SKM-1 (cell line): ENCODE data around the gene ANKRD66.
"Not testable (repeated sequence)": the region's sequence is repeated elsewhere in the genome, so short reads cannot be mapped to it uniquely, and the experiment has no call there.

Experiments used
- DNase-seq: peaks from one replicate; lab custom pipeline; 2025; ENCODE audit not compliant: unreplicated experiment; lab: John Stamatoyannopoulos, UW

ANKRD66 gene

DNA sequence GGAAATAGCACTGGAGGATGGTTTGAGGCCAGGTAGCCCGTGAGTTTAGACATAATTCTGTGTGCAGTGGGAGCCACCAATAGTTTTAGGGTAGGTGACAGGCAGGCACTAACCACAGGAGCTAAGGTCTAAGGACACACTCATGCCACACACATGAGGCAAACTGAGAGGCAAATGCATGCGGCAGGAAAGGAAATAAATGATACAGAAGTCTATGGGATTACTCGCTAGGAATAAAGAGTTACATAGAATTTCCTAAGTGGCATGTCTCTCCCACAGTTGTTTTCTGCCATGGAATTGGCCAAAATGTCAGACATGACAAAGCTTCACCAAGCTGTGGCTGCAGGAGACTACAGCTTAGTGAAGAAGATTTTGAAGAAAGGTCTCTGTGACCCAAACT, 4.9 kb downstream of the ANKRD66 start:
- no peak for DNase-seq

DNA sequence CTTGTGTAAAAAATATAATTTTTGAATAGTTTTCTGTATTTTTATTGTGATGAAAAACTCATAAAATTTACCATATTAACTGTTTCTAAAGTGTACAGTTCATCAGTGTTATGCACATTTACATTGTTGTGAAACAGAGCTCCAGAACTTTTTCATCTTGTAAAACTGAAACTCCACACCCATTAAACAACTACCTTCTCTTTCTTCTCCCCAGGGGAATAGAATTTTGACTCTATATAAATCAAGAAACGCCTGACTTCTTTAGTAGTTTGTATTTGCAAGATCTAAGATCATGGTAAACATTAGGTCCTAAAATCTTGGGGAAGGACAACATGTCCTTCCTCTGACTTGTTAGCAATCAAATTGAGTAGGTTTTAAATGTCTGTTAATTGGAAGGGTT, 9.1 kb downstream of the ANKRD66 start:
- DNase-seq, result no peak

DNA sequence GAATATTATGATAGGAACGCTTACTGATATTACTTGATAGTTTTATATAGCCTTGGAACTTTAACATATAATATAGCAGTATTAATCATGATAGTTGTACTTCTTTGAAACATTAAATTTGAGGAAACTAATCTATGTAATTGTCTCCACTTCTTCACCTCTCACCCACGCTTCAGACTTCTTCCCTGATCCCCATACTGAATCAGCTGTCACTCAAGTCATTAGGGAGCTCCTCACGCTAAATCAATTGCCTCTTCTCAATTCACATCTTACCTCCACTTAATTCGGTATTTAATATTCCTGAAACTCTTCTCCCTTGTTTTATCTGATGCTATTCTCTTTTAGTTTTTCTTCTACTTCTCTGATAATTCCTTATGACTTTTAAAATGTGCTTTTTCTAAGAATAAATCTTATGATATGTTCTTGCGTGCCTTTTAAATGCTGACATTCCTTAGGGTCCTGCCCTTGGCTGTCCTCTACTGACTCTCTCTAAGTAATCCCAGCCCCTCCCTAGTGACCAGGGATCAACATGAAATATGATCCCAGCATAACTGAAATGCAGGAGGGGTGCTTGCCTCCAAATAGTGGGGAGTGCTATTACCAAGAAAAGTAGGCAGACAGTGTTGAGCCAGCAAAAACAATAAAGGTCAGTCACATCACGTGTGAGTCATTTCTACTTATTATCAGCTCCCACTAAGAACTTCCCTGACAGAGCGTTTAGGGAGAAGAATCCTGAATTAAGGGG, 9.9 kb downstream of the ANKRD66 start:
- DNase-seq, result no peak

DNA sequence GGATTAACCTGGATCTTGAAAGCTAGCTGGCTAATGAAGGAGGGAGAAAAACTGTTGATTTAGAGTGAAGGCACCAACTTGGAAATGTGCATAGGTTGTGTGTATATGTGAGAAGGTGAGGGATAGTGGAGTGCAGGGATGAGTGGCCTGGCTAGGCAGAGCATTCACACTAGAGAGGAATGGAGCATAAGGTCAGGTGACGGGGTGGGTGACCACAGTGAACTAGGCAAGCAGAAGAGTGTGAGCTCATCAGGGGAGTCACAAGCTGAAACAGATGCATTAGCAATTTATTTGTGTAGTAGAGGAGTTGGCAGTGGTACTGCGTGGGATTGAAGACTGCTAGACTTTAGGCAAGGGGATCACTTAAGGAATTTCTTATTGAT, 10.5 kb downstream of the ANKRD66 start:
- no peak for DNase-seq

DNA sequence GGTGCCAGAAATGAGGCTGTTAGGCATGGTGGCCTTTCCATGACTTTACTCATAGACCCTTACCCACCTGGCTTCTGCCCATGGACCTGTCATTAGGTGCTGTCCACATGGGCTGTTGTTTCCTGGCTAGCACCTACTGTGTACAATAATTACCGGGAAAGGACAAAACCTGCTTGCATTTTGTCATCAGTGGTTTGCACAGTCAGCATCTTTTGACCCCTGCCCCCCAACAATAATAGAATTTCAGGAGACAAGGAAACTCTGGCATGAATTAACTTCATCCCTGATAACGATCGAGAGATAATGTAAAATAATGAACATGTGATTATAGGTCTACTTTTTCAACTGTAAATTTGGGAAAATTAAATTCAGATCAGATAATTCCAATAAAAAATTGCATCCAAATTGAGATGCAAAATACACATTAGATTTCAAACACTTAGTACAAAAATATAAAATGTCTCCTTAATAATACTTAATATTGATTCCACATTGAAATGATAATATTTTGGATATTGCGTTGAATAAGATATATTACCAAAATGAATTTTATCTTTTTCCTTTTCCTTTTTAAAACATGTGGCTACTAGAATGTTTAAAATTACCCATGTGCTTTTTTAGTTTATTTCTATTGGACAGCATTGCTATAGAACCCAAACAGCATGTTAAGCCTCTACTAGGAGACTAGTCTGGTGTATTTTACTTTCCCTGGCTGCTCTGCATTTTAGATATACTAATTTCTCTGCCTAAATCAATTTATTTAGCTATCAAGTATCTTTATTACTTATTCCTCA, 12.4 kb downstream of the ANKRD66 start:
- no peak for DNase-seq

DNA sequence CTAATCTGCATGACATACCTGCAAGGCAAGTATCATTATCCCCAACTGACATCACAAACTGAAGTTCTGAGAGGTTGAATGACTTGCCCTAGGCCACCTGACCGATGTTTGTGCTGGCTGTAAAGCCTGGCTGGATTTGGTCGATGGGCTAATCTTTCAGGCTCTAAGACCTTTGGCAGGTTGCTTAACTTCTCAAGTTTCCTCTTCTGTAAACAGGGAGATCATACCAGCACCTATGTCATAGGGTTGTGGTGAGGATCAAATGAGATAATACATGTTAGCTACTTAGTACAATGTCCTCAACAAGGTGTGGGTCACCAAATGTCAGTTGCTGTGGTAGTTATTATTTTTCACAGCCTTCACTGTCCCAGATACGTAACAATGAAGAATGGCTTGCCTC, 14.2 kb downstream of the ANKRD66 start:
- DNase-seq, result no peak

DNA sequence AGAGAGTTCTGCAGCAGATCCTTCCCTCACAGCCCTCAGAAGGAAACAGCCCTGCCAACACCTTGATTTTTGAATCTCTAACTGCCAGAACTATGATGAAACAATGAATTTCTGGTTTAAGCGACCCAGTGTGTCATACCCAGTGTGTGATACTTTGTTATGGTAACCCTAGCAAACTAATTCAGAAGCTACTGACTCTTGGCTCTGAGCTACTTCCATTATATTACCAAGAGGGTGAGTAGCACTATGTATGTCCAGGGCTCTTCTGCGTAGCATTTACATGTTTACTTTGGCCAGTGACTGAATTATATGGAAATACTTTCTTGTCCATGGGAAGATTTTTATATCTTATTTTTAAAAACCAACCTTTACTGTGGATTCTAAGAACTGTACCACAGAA, 16.7 kb downstream of the ANKRD66 start:
- no peak for DNase-seq

DNA sequence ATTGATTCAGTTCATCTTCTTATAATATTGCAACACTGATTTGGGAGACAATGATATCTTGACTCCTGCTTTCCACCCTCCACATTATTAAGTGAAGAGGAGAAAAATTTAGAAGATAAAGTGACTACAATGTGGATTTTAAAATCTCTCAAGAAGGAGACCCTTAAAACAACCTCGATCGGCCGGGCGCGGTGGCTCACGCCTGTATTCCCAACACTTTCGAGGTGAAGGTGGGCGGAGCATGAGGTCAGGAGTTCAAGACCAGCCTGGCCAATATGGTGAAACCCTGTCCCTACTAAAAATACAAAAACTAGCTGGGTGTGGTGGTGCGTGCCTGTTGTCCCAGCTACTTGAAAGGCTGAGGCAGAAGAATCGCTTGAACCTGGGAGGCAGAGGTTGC, 17.5 kb downstream of the ANKRD66 start:
- not testable (repeated sequence) for DNase-seq

DNA sequence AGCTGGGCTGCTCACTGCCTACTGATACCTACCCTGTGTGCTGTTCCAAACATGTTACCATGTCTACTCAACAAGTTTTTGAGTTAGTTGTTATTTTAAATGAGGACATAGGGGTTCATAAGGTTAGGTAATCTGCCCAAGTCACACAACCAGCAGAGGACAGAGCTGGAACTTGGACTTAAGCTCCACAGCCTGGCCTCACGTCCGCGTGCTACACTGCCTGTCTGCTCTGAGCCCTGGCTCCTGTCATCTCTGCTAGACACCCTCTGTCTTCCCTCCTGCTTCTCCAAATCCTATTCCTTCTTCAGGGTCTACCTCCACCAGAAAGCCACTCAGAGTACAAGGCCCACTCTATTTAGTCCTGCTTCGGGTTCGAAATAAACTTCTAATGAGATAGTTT, 18.2 kb downstream of the ANKRD66 start:
- DNase-seq, result no peak

DNA sequence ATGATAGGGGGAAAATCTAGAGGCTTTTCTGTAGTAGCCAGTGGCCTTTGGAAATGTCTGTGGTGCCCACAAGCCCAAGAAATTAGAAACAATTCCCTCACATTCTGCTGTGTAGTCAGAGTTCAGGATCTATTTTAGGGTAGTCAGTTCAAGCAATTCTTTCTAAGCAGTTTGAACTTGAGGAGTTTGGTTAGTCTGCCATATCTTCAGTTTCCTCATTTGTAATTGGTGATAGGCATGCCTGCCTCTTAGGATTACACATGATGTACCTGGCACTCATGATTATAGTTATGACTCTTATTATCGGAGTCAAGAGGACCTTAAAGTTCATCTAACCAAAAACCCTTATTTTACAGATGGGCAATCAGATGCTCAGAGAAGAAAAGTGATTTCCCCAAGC, 25.3 kb downstream of the ANKRD66 start:
- DNase-seq, result no peak

DNA sequence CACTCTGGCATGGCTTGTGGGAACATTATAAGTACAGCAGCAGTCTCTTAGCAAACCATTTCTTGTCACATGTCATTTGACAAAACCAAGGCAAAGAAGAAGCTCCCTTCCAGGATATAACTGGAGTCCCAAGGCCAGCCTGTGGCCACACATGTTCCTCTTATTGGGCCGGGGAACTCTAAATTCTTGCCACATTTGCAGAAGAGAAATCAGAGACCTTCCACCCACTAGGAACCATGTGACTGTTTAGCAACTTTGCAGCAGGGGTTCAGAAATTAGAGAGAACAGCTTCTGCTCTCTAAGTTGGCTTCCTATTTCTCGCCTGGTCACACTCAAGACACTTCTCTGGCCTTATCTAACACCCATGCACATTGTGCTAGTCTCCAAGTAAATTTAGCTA, 26.0 kb downstream of the ANKRD66 start:
- peak; percentile 97 for DNase-seq

DNA sequence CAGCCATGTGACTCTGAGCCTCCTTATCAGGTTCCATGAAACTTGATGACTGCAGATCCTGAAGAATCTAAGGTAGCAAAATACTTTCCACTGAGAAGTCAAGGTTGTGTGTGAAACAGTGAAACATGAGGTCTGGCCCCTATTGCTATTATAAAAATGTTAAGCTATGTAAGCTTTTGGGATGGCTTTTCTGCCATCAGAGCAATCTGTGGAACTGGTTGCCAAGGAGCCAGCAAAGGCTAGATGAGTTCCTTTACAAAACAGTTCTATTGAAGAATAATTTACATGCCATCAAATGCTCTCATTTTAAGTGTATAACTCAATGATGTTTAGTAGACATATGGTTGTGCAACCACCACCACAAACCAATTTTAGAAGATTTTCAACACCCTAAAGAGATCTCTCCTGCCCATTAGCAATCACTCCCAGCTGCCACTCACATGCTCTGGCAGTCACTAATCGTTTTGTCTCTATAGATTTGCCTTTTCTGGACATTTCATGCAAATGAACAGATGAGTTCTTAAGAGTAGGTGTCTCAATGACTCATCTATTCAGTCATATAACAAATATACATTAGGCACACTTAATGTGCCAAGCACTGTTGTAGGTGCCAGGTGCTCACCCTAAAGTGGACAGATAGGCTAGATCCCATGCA, 26.6 kb downstream of the ANKRD66 start:
- no peak for DNase-seq

DNA sequence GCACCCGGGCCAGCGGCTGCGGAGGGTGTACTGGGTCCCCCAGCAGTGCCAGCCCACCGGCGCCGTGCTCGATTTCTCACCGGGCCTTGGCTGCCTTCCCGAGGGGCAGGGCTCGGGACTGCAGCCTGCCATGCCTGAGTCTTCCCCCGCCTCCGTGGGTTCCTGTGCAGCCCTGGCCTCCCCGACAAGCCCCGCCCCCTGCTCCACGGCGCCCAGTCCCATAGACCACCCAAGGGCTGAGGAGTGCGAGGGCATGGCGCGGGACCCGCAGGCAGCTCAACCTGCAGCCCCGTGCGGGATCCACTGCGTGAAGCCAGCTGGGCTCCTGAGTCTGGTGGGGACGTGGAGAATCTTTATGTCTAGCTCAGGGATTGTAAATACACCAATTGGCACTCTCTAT, 28.0 kb downstream of the ANKRD66 start:
- not testable (repeated sequence) for DNase-seq

DNA sequence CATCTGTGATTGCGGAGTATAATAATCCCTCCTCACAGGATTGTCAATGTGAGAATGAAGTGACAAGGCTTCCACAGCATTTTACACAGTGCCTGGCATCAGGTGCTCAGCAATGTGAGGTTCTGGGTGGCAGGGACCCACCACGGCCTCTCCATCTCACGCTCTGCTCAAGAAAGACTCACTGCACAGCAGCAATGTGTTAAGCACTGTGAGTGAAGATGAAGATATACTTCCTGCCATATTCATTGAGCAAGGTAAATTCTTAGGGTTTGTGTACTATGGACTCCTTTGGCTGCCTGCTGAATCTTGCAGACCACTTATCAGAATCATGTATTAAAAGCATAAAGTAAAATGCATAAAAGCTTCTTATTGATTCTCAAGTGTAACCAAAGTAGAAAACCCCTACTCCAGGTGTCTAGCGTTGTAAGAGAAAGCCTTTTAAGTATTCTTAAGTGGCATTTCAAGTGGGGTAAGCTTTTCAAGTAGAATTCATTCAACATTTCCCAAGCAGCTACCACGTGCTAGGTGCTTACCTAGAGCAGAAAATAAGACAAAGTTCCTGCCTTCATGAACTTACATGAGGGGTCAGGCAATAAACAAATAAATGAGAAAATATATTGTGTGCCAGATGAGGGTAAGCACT, 29.5 kb downstream of the ANKRD66 start:
- no peak for DNase-seq

DNA sequence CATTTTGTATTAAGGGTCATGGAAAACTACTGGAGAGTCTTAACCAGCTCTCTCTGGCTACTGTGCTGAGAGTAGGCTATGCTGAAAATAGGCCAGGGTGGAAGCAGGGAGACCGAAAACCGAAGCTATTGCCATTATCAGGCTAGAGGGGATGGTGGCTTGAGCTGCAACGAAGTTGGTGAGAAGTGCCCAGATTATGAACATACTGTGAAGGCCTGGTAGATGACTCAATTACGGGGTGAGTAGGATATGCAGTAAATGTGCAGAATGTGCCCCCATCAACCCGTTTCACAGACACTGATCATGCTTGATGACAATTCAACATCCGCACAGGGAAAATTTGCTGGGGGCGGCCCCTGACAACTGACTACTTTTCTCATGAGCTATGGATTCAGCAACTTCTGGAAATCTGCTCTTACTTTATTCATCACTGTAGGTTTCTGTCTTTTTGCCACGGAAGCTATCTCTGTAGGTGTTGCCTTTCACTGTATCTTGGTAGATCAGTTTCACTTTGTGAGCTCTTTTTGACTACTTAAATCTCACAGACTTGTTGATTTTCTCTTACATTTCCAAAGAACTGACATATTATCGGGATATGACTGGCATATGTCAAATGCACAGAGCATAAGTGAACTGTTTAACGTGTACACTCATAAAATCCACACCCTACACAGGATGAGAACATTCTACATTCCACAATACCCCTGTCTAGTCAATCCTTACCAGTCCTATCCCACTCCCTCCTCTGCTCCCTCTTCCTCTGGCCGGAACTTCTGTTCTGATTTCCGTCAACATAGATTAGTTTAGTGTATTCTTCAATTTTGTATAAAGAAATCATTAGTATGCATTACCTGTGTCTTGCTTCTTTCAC, 31.0 kb downstream of the ANKRD66 start:
- no peak for DNase-seq

DNA sequence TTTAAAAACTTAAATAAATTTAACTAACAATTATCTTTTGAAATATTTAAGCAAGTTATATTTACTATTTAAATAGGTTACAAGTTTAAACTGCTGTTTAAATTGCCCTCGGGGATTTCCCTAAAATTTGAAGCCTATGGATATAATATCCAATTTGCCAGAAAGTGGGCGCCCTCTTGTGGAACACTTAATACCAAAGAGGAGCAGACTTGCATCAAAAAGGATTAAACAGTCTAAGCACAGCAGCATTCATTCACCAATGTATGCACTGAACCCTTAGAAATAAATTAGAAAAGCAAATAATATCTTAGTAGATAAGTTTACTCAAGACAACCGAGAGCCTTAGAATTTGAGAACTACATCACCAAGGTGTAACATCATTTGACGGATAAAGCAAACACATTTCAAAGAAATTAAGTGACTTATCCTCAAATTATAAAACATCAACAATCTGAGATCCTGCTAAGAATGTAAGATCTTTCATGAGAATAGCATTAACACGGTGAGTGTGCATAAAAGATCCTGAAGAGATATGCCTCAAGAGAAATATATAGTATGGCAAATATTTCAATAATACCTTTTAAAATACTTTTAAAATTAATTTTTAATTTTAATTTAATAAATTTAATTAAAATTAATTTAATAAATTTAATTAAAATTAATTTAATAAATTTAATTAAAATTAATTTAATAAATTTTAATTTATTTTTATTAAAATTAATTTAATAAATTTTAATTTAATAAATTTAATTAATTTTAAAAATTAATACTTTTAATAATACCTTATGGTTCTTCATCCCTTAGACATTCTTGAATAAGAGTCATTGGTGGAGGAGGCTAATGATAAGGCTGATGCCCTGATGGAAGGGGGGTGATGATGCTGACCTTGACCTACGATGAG, 35.0 kb downstream of the ANKRD66 start:
- DNase-seq, result peak; percentile 80

DNA sequence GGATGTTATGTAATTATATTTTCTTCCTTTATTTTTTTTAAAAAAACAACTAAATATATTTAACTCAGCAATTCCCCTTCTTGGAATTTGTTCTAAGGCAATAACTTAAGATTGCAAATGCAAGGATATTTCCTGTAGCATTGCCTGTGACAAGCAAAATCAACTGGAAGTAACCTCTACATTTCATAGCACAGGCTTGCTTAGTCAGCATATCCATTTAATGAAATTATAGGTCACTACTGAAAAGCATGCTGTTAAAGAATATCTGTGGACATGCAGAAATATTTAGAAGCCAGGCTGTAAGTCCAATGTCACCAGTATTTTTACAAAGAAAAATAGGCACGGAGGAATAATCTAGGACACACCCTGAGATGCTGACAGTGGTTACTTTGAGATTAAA, 37.8 kb downstream of the ANKRD66 start:
- no peak for DNase-seq

DNA sequence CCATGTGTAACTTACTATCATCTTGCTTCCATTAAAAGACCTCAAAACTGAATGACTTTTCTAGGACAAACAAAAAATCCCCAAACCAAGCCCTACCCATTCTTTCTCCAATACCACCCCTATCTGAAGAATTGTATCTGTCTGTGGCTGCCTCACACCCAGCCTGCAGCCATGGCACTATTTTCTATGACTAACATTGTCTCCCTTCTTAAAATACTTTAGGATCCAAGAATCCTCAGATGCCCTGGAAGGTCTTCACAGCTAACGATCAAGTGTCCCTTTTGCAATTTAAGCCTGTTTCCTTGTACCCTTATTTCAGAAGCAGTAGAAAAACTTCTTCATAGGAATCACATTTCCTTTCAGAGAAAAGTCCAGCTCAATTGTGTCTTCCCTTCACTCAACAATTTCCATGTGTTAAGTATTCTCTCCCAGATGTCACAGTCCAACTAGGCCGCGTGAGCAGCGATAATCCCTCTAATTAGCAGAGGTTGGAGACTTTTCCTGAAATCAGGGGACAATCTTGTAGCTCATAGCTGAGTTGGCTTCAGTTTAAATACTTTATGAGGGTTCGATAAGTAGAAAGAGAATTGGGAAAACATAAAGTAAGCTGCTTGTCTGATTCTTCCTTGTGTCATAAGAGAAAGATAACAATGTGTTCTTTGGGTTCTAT, 41.3 kb downstream of the ANKRD66 start:
- DNase-seq, result no peak

DNA sequence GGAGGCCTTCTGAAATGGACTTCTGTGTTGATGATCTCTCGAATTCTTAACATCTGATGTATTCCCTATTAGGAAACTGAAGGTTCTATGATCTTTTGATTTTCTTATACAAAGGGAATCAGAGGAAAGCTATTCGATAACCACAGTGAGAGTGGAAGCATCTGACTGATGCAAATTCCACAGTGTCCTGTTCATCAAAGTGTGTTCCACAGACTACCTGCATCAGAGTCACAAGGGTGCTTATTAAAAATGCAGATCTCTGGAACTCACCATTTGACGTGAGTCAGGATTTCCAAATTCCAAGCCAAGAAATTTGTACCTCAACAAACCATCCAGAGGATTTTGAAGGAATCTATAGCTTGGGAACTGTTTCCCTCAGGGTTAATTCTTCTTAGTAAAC, 42.1 kb downstream of the ANKRD66 start:
- no peak for DNase-seq
